GM08714 (cell line): Measurements from ENCODE around the gene MIEF2.
"Not testable (repeated sequence)": the region's sequence is repeated elsewhere in the genome, so short reads cannot be mapped to it uniquely, and the experiment has no call there.

Experiments
- H3K4me3 ChIP-seq: fragments of 200-500 bp; sonication (Bioruptor generic); 2 replicates; pipeline ENCODE4 v1.5.1; 2014; ENCODE audit warnings: mild to moderate bottlenecking, low read length, inconsistent platforms
- ZNF274 ChIP-seq: IDR thresholded peaks from 2 replicates; pipeline ENCODE4 v1.6.1; 2012; ENCODE audit warnings: mild to moderate bottlenecking, low read depth, low read length

MIEF2 gene

GRCh38 chr17:18260332-18261145, at the start of gene MIEF2:
TSS of gene MIEF2 (plus strand) at chr17:18260662. CDS start at chr17:18262721, 2,059 bp downstream.
- no peak for TF ChIP-seq ZNF274
- H3K4me3 ChIP-seq: peak within 1 kb of the TSS; percentile 62

GRCh38 chr17:18213666-18214270, 46.7 kb upstream of the MIEF2 start:
- TF ChIP-seq ZNF274: no peak
- no peak overlapping the region for H3K4me3 ChIP-seq

GRCh38 chr17:18216906-18217305, 43.6 kb upstream of the MIEF2 start:
- H3K4me3 ChIP-seq: not testable (repeated sequence)

GRCh38 chr17:18217412-18218015, 42.9 kb upstream of the MIEF2 start:
- TF ChIP-seq ZNF274: no peak

GRCh38 chr17:18218756-18219415, 41.6 kb upstream of the MIEF2 start:
- H3K4me3 ChIP-seq: no peak overlapping the region
- TF ChIP-seq ZNF274: no peak

More at GRCh38 chr17:18217412-18218015, 42.9 kb upstream of the MIEF2 start:
- no peak overlapping the region for H3K4me3 ChIP-seq

- TF ChIP-seq ZNF274: no peak
Measured at GRCh38 chr17:18224053-18224386, 36.4 kb upstream of the MIEF2 start.

GRCh38 chr17:18224387-18225120, 35.9 kb upstream of the MIEF2 start:
- TF ChIP-seq ZNF274: no peak
- no peak overlapping the region for H3K4me3 ChIP-seq

More at GRCh38 chr17:18224053-18224386, 36.4 kb upstream of the MIEF2 start:
- no peak overlapping the region for H3K4me3 ChIP-seq

- peak within 1 kb of the TSS; percentile 56 for H3K4me3 ChIP-seq
- no peak for TF ChIP-seq ZNF274
Measured at GRCh38 chr17:18225121-18225641, 35.3 kb upstream of the MIEF2 start, which contains the start of gene LLGL1. TSS of gene LLGL1 (plus strand) at chr17:18225635. CDS start at chr17:18225683, 48 bp downstream.

- peak overlapping the region; percentile 56 for H3K4me3 ChIP-seq
- TF ChIP-seq ZNF274: no peak
Measured at GRCh38 chr17:18225642-18226283, 34.7 kb upstream of the MIEF2 start.

GRCh38 chr17:18226284-18226945, 34.0 kb upstream of the MIEF2 start:
- peak overlapping the region; percentile 56 for H3K4me3 ChIP-seq
- no peak for TF ChIP-seq ZNF274

GRCh38 chr17:18227635-18228034, 32.8 kb upstream of the MIEF2 start:
- no peak for TF ChIP-seq ZNF274
- H3K4me3 ChIP-seq: no peak overlapping the region

- no peak for TF ChIP-seq ZNF274
Measured at GRCh38 chr17:18228176-18228682, 32.2 kb upstream of the MIEF2 start.

More at GRCh38 chr17:18228176-18228682, 32.2 kb upstream of the MIEF2 start:
- no peak overlapping the region for H3K4me3 ChIP-seq
